22Rv1 (cell line): ENCODE data around the gene TOX4.

Experiments used
- CTCF ChIP-seq: fragments of 450-650 bp; IDR thresholded peaks from 2 replicates; pipeline ENCODE4 v1.5.1; 2017; ENCODE audit warnings: mild to moderate bottlenecking
- ZFX ChIP-seq: fragments of 450-650 bp; IDR thresholded peaks from 2 replicates; pipeline ENCODE4 v1.6.1; 2017; ENCODE audit warnings: antibody characterized with exemption, borderline replicate concordance

GRCh38 chr14:21520767-21521166, 43.8 kb downstream of the TOX4 start:
- TF ChIP-seq CTCF (no peak), ZFX (no peak)
